HG02798 (cell line): ENCODE measurements around the gene TMPRSS9.

Experiments used
- ATAC-seq: cut with Tn5 transposase; IDR thresholded peaks from one replicate; pipeline ENCODE4 v1.9.1; 2021; ENCODE audit warnings: mild to moderate bottlenecking; ENCODE audit not compliant: unreplicated experiment, poor library complexity

The TMPRSS9 gene

DNA sequence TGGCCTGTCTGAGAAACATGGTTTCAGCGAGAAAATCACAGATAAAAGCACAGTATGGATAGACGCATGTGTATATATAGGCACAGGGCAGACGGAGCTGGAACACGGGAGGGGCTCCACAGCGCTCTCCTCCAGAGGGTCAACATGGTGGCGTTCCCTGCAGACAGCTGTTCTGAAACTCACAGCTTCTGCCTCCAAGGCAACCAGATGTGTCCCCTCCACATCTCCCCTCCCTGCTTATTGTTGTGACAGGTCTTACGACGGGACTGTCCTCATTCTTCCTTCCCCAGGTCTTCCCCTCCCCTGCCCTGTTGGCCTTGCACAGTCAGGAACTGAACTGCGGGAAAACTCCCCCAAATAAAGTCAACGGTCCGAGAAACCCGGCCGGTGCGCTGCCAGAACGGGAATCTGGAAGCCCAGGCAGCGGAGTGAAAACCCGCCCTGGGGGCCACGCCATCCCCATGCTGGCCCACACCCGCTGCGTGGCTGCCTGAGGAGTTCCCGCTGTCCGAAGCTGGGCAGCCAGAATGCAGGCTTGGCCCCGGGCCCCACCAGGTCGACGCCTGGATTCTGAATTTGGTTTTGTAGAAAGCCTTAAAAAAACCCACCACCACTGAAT lies 70.0 kb downstream of the TMPRSS9 start:
- no peak for ATAC-seq

DNA sequence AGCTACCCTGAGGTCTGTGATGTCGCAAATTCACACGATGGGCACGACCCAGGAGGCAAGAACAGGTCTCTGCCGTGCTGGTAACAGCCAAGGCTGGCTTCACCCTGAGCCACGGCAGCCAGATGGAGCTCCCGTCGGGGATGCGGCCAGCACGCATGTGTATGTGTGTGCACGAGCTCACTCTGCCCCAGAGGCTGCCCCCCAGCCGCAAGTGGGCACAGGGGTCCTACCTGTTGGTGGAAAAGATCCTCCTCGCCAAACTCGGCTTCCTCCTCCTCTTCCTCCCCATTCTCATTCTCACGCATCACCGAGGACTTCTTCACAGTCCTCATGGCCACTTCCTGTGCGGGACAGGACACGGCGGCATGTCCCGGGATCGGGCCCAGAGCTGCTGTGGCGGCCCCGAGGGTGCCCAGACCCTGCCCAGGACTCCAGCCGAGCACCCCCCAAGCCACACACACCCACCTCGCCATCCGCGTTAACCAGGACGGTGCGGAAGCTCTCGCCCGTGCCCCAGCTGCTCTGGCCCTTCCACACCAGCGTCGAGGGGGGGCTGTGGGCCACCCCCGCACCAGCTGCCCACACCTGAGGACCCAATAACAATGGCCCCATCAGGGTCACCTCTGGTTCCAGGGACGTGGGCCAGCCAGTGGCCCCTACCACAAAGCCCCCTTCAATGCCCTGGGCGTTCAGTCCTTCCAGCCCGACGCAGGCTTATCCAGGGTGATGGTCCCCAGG lies 71.4 kb downstream of the TMPRSS9 start:
- ATAC-seq, result no peak

DNA sequence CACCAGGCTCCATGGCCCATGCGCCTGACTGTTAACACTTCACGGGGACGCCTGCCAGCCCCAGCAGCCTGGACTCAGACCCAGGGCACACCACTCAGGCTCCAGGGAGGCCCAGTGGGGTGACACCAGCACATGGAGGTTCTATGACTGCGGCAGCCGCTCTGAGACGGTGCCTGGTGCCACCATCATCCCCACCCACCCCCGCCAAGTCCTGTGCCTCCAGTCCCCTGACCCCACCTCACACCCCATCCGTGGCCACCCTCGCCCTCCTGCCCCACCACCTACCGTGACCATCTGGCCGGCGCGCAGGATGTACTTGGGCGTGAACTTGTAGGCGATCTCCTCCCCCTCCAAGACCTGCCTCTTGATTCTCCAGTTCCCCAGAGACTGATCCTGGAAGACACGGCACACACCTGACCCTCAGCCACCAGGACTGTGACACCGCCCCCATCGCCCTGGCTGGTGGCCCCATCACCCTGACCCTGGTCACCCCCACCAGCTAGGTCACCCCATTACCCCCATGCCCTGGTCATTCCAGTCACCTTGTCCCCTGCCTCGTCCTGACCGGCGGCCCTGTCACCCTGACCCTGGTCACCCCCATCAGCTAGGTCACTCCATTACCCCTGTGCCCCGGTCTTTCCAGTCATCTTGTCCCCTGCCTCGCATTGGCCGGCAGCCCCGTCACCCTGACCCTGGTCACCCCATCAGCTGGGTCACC lies 72.2 kb downstream of the TMPRSS9 start:
- no peak for ATAC-seq

DNA sequence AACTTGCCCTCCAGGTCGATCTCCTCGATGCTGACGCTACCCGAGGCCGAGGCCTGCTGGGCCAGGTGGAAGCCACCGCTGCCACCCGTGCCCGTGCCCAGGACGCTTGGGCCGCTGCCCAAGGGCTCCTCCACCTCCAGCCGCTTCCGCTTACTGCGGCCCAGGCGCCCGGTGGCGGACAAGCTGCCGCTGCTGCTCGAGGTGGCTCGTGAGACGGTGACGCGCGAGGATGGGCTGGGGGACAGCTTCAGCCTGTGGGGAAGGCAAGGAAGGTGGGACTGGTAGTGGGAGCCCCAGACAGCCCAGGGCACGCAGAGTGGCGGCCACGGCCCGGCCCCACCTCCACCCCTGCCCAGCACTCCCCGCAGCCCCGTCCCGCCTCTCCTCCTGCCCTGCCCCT lies 73.8 kb downstream of the TMPRSS9 start:
- ATAC-seq, result no peak

DNA sequence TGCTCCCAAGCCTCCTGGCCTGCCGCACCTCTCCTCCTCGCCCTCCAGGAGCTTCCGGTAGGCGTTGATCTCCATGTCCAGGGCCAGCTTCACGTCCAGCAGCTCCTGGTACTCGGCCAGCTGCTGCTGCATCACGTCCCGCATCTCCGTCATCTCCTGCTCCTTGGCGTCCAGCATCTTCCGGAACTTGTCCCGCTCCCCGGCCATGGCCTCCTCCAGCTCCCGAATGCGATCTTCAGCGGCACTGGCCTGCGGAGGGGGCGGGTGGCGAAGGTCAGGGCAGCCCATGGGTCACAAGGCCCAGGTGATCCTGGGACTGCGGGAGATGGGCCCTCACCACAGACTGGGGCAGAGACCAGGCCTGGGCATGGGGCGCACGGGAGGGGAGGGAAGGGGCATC lies 74.2 kb downstream of the TMPRSS9 start:
- ATAC-seq, result no peak

DNA sequence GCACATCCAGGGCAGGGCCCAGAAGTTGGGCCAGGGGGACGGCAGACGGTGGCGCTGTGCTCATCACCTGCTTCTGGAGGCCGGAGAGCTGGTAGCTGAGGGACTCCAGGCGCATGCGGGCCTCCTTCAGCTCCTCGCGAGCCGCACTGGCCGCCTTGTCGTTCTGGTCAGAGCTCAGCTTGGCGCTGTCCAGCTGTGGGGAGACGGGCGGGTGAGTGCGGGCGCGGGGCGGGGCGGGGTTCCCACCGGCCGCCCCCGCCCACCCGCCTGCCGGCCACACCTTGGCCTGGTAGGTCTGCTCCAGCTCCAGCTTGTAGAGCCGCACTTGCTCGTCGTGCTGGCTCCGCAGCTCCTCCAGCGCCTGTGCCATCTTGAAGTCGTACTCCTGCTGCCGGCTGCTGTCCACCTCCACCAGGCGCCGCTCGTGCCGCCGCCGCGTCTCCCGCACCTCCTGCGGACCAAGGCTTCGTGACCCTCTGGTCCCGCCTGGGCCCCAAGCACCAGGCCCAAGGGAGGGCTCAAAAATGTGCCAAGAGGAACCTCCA lies 74.7 kb downstream of the TMPRSS9 start:
- no peak for ATAC-seq

DNA sequence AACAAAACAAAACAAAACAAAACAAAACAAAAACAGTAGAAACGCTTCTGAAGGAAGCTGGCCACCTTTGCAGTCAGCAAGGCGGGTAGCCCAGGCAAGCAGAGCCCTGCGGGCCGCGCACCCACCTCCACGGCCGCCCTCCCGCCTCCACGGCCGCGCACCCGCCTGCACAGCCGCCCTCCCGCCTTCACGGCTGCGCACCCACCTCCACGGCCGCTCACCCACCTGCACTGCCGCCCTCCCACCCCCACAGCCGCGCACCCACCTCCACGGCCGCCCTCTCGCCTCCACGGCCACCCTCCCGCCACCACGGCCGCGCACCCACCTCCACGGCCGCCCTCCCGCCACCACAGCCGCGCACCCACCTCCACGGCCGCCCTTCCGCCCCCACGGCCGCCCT lies 76.3 kb downstream of the TMPRSS9 start:
- no peak for ATAC-seq

DNA sequence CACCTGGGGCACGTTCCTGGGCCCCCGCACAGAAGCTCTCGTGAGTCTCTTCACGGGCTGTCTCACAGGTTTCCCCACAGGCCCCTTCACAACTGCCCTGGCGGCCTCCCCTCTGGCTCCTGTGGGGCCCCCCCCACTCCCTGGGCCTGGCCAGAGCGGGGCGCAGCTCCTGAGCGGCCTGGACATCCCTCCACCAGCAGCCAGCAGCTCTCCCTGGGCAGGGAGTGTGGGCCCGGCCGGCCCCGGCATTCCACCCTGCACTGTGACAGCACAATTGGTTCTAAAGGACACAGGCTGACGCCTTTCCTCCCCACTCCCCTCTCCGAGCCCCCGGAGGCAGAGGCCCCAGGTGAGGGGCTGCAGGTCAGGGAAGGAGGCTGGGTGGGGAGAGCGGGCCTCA lies 76.9 kb downstream of the TMPRSS9 start:
- ATAC-seq, result no peak

DNA sequence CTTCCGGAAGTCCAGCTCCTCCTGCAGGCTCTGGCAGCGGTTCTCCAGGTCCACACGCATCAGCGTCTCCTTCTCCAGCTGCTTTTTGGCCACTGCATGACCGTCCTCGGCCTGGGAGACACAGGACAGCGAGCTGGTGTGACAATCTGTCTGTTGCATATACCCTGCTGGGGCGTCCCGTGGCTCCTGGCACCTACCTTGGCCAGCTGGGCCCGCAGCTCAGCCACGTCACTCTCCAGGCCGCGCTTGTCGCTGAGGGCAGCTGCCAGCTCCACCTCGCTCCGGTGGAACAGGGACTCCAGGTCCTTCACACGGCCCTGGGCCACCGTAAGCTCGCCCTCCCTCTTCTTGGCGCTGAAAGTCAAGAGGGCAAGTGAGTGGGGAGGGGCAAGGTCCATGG lies 78.1 kb downstream of the TMPRSS9 start:
- ATAC-seq, result no peak

DNA sequence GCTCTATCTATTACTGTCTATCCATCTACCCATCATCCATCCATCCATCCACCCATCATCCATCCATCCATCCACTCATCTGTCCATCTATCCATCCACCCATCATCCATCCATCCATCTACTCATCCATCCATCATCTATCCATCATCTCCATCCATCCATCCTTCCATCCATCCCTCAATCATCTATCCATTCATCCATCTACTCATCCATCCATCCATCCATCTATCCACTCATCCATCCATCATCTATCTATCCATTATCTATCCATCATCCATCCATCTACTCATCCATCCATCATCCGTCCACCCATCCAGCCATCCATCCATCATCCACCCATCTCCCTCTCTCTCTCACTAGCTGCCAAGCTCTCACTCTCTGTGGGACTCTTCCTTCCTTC lies 80.5 kb downstream of the TMPRSS9 start:
- ATAC-seq, result no peak

DNA sequence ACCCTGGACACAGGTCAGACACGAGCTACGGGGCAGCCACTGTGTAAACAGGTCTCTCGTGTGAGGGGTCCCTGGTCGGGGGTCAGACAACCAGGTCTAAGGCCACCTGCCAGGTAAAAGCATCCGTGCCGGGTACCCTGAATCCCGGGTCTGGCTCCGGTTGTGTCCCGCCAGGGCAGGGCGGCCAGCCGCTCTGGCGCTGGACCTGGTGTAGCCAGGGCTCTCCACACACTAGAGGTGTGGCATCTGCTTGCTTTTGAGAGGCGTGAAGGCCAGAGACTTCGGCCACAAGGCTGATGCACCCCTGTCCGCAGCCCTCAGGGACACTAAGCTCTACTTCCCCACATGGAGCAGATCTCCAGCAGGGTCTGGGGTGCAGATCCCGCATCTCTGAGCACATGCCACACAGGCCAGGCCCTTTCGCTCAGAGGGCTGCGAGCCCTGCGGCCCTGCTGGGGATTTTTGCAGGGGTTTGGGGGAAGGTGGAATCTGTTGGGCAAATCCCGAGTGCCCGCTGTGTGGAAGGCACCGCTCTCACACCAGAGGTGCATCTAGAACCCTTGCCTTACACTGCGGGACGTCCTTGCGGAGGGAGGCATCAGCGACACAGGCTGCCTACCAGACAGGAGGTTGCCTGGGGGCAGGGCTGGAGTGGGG lies 81.2 kb downstream of the TMPRSS9 start:
- no peak for ATAC-seq

DNA sequence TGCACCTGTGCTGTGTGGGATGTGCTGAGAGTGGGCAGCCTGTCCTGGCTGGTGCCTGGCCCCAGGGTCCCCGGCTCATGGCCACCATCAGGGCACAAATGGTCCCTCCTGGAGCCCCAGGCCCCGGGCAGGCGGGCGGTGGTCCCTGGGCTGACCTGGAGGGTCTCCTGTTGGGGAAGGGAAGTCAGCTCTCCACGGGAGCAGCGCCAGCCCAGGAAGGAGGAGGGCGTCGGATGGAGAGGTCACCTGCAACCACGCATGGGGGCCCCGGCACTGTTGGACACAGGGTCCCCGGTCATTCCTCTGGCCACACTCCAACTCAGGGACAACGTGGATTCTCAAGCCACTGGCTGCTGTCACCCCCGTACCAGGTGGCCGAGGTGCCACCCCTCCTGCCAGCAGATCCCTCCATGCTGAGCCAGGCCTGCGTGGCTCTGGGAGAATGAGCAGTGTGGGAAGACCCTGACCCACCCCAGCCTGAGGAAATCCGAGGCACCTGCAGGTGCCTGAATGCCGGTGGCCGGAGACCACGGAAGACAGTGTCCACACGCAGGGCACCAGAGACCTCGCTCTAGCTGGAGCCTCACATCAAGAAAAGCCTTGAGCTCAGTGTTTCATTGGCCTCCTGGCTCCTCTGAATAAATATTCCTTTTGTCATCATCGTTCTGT lies 83.2 kb downstream of the TMPRSS9 start:
- no peak for ATAC-seq

DNA sequence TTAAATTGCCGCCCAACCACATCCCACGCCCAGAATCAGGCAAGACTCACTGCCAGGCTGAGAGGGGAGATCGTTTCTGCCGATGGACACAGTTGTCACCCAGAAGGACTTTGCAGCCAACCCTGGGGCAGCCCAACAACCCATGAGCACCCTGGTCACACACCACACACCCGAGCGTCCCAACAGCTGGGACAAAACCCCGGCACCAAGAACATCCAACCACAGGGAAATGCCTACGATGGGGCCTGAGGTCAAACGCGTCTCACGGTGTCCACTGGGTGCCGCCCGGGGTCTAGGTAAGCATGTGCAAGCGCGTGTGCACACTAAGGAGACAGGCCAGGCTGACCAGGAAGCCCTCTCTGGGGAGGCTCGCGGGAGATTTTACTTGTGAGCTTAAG lies 83.7 kb downstream of the TMPRSS9 start:
- ATAC-seq, result no peak

DNA sequence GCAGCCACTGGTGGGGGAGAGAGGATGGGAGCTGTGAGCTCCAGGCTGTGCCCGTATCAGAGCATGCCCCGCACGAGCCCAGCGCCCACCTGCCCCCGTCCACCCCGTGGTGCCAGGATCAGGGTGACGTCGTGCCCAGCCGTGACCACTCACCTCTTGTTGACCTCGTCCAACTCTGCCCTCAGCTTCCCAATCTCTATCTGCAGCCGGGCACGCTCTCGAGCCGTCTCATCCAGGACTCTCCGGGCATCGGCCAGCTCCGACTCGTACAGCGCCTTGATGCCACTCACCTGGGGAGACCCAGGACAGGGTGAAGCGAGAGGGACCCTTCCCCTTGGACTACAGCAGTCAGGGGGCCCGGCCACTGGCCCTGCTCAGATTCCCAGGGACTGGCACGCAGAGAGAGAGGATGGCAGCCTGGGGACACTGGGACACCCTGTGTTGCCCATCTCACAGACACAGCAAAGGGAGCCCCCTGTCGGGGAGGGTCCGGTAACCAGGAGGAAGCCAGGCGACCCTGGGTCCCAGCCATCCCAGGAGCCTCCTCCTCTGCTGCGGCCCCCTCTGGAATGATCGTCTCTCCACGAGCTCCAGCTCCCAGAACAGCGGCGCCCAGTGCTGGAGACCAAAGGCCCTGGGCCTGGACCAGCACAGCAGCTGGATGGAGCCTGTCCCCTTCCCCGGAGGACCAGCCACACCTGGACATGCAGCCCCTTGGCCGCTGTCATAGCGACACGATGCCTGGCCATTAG lies 84.4 kb downstream of the TMPRSS9 start:
- ATAC-seq, result no peak

DNA sequence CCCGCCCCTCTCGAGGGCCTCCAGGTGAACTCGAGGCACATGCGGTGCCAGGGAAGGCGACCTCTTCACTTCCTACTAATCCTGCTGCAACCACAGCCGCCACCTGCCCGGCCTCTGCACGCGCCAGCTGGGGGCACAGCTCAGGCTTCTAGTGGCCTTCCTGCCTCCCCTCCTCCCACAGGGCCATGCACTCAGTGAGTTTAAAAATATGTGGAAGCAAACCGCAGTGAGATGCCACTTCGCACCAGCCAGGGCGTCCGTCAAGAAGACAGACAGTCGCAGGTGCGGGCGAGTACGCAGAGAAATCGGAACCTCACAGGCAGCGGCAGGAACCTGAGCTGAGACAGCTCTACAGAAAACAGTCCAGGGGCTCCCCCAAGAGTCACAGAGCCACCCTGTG lies 86.3 kb downstream of the TMPRSS9 start:
- ATAC-seq, result no peak

DNA sequence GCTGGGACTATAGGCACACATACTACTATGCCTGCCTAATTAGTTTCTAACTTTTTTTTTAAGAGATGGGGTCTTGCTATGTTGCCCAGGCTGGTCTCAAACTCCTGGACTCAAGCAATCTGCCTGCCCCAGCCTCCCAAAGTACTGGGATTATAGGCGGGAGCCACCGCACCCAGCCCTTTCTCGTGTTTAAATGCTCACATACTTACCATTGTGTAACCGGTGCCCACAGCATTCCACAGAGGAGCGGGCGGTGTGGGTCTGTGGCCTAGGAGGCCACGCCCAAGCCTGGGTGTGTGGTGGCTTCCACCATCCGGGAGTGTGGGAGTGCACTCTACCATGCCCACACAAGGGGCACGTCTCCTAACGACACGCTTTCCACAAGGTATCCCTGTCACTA lies 89.0 kb downstream of the TMPRSS9 start:
- ATAC-seq, result no peak

DNA sequence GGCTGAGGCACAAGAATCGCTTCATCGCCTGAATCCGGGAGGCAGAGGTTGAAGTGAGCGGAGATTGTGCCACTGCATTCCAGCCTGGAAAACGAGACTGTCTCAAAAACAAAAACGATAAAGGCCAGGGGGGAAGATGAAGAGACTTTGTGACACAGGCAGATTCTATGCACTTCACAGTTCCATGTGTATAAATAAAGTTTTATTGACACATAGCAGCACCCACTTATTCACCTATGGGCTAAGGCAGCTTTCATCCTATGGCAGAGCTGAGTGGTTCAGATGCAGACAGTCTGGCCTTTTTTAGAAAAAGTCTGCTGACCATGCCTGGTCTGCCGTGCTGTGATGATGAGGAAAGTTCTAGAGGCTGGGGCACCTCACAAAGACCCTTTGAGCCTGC lies 91.1 kb downstream of the TMPRSS9 start:
- no peak for ATAC-seq

DNA sequence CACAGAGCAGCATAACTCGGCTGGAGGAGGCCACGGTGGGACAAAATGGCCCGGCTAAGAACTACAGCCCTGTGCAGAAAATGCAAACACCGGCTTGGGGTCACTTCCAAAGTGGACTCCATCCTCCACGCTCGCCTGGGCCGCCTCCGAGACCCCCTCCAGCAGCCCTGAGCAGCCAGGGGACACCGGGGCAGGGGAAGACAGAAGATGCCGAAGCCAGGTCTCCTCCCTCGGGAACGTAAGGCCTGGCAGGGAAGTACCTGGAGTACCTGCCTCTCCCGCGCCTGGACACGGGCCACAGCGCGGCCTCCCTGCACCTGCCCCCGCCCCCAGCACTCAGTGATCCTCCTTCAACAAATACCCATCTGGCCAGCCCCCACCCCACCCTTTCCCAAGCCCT lies 91.7 kb downstream of the TMPRSS9 start:
- no peak for ATAC-seq

DNA sequence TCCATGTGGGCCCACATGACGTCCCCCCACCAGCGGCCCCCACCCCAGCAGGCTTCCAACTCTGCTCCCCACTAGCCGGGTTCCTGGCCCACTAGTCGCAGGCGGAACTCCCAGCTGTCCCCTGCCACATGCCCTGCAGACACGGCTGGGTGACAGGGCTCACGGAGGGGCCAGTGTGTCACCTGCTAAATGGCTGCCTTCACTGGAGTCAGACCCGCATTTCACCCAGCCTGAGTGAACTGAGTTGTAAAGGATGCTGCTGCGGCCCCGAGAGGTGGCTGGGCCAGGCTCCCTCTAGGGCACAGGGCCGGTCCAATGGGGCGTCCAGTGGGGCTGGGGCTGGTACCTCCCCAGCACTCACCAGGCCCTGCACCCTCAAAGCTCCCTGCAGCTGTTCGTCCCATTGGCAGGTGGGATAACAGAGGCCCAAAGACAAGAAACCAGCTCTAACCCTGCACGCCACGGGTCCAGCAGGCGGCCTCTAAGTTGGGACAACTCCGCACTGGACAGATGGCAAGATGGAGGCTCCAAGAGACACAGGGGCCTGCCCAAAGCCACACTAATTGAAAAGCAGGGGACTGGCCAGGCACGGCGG lies 93.5 kb downstream of the TMPRSS9 start:
- ATAC-seq, result no peak
